Activated CD8-positive, alpha-beta memory T cell treated with anti-CD3 and anti-CD28 coated beads, Interleukin-2, amount 50 U/mL, for 1 hour (primary cell): ENCODE results near the gene SRGAP3.

Source experiments
- DNase-seq: peaks from one replicate; pipeline ENCODE4 v3.0.0-alpha.2; 2020; ENCODE audit errors: extremely low read depth

Gene SRGAP3

DNA sequence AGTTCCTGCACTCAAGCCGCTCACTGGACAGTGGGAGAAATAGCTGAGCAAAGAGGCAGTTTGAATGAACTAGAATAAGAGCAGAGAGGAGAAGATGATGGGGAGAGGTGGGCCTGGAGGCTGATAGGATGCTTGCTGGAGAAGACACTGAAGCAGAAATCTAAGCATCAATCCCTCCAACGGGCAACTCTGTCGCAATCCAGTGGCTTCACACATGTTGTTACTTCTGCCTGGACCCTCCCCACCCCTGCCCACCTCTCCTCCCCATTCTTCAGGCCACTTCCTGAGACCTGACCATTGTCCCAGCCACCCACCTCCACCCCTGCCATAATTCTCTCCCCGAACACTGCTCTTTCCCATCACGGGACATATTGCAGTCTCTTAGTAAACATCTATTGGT is 76.0 kb downstream of the SRGAP3 start:
- DNase-seq = no peak

DNA sequence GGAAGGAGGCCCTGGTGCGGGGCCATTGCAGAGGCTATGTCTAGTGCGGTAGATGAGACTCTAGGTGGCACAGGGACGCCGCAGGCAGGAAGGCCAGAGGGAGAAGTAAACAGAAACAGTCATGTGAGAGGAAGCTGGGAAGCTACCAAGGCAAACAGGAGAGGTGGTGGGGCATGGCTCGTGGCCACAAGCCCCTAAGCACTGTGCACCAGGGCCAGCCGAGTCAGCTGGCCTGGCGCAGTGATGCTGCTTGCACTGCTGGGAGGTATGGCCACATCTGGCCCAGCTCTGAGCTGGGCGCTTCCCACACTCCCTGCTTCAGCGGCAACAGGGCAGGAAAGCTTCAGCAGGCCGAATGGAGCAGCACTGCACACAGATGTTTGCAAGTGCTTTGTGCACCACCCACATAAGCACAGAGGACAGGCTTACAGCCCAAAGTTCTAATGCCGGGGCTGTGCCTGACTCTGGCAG is 76.6 kb downstream of the SRGAP3 start:
- no peak for DNase-seq

DNA sequence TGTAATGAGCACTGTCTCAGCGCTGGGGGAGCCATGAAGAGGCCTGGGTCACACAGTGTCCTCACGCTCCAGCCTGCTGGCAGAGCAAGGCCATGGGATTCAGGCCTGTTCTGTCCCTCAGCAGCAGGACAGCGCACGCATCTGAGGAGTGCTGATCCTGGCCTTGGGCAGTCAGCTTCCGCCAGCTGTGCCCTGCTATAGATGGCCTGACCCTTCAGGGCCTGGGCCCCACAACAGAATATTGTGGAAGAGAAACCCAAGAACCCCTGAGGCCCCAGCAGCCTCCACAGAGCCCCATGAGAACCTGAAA is 78.6 kb downstream of the SRGAP3 start:
- DNase-seq = no peak

GRCh38 chr3:9169956-9170850 is 79.2 kb downstream of the SRGAP3 start:
- DNase-seq = no peak

- DNase-seq = no peak
Observed at GRCh38 chr3:9169326-9169725, 80.1 kb downstream of the SRGAP3 start.

DNA sequence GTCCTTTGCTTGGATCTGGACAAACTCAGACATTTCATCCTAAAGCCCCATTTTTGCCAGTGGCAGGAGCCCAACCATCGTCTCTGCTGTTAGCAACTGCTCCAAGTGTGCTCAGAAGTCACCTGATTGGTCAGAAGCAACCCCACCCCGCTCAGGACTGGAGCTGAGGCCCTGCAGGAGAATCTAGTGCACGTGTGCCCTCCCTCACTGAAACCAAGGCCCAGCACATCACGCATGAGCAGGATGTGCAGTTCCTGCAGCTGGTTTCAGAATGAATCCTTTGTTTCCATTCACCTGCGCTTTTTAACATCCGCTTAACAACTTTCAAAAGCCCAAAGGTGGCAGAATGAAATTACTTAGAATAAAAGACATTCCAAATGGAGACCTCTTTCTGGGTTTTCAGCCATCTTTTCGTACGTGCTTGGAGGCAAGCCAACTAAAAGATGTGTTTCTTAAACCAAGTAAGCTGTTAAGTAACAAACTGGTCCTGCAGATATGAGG is 81.2 kb downstream of the SRGAP3 start:
- DNase-seq = no peak

DNA sequence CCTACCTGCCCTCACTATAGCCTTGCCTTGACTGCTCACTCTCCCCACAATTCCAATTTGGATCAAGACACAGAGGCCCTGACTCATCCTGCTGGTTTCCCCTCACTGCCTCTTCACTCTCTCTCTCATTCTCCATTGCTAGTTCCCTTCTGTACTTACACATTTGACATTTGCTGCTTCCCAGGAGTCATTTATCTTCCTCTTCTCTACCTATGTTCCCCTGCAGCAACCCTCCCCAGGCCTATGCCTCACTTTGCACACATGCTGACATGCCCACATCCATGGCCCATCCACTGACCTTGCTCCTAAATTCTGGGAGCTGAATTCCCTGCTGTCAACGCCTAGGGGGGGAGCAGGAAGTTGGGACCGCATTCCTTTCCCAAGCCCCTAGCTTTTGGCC is 82.2 kb downstream of the SRGAP3 start:
- DNase-seq = no peak

GRCh38 chr3:9165421-9165820 is 84.0 kb downstream of the SRGAP3 start:
- no peak for DNase-seq

DNA sequence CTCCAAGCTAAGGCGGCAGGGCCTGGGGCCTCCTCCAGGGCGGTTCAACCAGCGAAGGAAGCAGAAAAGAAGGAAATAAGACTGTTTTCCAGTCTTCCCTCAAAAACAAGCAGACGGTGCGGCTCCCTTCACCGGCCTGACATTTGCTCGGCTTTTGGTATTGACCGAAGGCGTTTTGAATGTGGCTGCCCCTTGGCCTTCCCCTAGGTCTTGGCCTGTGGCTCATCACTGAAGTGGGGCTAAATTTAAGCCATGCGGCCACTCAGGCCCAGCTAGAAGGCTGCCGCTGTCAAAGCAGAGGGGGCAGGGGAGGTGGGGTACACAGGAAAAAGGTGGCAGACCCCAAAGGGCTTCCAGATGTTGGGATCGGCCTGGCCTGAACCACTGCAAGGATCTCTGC is 86.2 kb downstream of the SRGAP3 start:
- DNase-seq = no peak

DNA sequence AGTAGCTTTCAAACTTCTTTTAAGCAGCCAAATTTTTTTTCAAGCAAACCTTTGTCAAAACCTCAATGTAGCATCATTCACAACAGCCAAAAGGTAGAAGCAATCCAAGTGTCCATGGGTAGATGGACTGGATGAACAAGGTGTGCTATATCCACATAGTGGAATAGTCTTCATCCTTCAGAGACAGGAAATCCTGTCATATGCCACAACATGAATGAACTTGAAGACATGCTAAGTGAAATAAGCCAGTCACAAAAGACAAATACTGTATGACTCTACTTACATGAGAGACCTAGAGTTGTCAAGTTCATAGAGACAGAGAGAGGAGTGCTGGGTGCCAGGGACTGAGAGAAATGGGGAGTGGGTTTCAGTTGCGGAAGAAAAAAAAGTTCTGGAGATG is 87.6 kb downstream of the SRGAP3 start:
- no peak for DNase-seq

GRCh38 chr3:9161298-9161697 is 88.1 kb downstream of the SRGAP3 start:
- no peak for DNase-seq

DNA sequence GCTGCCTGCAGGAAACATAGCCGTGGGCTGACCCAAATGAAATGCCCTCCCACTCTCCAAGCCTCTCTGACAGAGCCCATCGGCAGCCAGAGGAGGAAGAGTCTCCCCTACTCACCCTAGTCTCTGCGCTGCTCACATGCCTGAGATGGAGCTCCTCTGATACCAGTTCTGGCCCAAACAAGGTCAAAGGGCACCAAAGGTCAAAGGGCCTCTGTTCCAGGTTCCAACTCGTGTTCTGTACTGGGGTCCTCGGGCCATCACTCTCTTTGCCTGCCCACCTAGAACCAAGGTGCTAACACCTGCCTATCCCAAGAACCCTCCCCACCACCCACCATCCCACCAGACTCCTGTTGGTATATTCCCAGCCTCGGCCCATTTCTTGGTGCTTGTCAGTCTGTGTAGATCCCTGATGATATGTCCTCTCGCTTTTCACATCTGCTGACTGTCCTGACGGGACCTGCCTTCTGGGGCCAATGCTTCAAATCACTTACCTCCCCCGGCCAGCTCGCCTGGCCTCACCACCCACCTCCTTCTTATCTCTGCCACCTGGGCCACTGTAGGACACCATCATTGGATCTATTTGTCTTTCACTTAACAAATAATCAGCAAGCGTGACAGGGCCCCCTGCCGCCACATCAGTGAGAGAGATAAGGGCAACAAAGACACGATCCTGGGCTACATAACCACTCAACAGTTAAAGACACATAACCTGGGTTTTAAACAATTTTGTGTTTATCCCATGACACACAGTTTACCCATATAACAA is 90.4 kb downstream of the SRGAP3 start:
- DNase-seq = no peak

GRCh38 chr3:9157651-9158362 is 91.6 kb downstream of the SRGAP3 start:
- no peak for DNase-seq

- DNase-seq = no peak
Observed at GRCh38 chr3:9156604-9157003, 92.8 kb downstream of the SRGAP3 start.

- no peak for DNase-seq
Observed at GRCh38 chr3:9155028-9155427, 94.4 kb downstream of the SRGAP3 start.

- no peak for DNase-seq
Observed at GRCh38 chr3:9153904-9154619, 95.4 kb downstream of the SRGAP3 start.

- DNase-seq = no peak
Observed at GRCh38 chr3:9151240-9151639, 98.2 kb downstream of the SRGAP3 start.

GRCh38 chr3:9149566-9149965 is 99.9 kb downstream of the SRGAP3 start:
- no peak for DNase-seq

DNA sequence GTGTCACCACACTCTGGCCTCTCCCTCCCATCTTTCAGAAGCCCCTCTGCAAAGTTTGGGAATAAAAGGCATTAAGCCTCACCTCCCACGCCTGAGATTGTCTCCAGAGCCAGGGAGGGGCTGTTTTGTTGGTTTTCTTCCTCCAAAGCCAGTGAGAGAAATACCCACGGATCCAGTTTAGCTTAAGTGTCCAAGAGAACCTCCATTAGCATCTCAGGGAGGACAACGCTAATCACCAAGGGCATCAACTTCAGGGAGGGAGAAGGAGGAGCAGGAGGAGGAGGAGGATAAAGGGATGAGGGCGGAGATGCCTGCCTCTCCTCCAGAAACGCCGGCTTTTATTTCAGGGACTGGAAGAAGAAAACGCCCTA is 101.6 kb downstream of the SRGAP3 start:
- DNase-seq = no peak

DNA sequence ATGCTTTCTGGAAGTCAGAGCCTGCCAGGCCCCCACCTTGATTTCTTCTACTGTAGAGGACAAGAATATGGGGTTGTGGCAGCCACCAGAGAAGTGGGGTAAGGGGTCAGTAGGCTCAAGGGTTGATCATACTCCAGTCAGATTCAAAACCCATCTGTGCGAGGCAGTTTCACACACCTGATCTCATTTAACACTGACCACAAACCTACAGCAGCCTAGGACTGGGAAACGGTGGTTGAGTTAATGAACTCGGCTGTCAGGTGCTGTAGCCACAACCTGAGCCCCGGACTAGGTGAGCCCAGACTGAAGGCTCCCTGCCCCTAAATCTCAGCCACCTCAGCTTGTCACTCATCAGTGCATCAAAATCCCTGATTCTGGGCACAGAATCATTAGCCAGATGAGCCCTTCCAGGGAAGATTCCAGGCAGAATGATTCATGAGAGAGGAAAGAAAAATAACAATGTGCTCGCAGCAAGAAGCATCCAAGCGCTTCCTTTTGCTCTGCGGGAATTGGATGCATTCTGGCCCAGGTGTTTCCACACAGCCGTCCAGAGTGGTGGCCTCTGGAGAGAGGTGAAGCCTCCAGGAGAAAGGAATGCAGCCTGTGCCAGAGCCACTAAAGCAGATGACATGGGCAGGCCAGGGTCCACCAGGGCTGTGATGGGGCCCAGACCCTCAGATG is 102.1 kb downstream of the SRGAP3 start:
- DNase-seq = no peak
